ENCODE measurements around the gene CD200R1. TPM values are rescaled to one million over a fixed set of nuclear protein-coding genes. Genes with fewer than 3 reads are reported as not detected.

Gene CD200R1
- total RNA-seq, 1 donor from 2014 or later = 0.18 TPM

DNA sequence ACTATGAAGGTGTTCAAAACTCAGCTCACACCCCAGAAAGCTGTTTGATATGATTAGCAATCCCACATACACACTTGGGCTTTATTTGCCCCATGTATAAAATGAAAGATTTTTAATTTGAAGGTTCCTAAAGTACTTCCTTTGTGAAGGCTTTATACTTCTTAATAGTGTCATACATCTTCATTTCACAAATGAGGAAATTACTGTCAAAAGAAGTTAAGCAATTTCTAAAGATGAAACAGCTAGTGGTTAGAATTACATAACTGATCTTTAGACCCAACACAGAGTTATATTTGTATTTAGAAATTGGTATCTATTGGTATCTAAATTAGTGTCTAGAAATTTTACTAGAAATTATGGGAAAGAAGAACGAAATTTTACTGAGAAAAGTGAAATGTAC is 7.1 kb downstream of the CD200R1 start:
- Mint-ChIP-seq H3K9me3 (ENCODE audit: unreplicated experiment) (no peaks in the 10 kb centered on the region), H3K27me3 (ENCODE audit: unreplicated experiment) (no peaks in the 10 kb centered on the region), H3K36me3 (ENCODE audit: low read depth, unreplicated experiment) (peaks cover 7% of the 10 kb centered on the region), H3K4me3 (ENCODE audit: unreplicated experiment) (no peak overlapping the region), H3K4me1 (ENCODE audit: unreplicated experiment) (no peaks in the 10 kb centered on the region), H3K27ac (ENCODE audit: unreplicated experiment) (no peak overlapping the region)
- TF ChIP-seq CTCF (IDR thresholded peaks at IDR 0.05; ENCODE audit: unreplicated experiment) = no peak
- no peak for DNase-seq (ENCODE audit: low spot score)

DNA sequence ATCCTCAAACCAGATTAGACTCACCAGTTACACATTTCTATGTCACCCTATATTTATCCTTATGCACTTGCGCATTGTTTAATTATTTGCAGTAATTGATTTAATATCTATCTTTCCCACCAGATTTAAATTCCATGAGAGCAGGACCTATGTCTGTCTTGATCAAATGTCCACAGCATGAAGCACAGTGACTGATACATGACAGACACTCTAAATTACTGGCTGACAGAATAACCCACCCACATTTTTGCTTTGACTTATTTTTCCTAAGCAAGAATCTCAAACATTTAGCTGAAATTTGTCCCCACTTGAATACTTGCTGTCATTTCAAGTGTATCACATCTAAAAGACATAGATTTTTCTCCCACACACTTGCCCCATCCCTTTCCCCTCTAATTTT is 7.5 kb downstream of the CD200R1 start:
- no peaks in the 10 kb centered on the region for H3K4me1 Mint-ChIP-seq (ENCODE audit: unreplicated experiment)
- no peak for TF ChIP-seq CTCF (IDR thresholded peaks at IDR 0.05; ENCODE audit: unreplicated experiment)
- no peak overlapping the region for H3K4me3 Mint-ChIP-seq (ENCODE audit: unreplicated experiment)
- peaks cover 7% of the 10 kb centered on the region for H3K36me3 Mint-ChIP-seq (ENCODE audit: low read depth, unreplicated experiment)
- no peak for DNase-seq (ENCODE audit: low spot score)
- no peaks in the 10 kb centered on the region for H3K9me3 Mint-ChIP-seq (ENCODE audit: unreplicated experiment)
- H3K27me3 Mint-ChIP-seq (ENCODE audit: unreplicated experiment) = no peaks in the 10 kb centered on the region
- H3K27ac Mint-ChIP-seq (ENCODE audit: unreplicated experiment) = no peak overlapping the region

DNA sequence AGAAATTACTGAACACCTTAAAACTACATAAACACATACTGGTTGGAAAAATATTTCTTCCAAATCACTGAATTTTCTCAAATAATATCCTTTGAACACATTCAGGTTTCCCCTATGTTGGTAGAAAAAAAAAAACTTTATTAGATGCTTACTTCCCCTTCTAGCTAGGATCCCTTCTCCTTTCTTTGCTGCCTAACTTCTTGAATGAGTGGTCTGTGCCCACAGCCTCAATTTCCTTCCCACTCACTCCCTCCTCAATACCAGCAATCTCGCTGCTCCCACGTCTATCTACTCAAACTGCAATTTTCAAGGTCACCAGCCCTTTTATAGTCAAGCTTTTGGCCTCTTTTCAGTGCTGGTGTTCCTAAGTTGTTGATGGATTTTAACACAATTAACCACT is 8.3 kb downstream of the CD200R1 start:
- Mint-ChIP-seq H3K36me3 (ENCODE audit: low read depth, unreplicated experiment) (peaks cover 7% of the 10 kb centered on the region), H3K27ac (ENCODE audit: unreplicated experiment) (no peak overlapping the region)
- no peak for DNase-seq (ENCODE audit: low spot score)

DNA sequence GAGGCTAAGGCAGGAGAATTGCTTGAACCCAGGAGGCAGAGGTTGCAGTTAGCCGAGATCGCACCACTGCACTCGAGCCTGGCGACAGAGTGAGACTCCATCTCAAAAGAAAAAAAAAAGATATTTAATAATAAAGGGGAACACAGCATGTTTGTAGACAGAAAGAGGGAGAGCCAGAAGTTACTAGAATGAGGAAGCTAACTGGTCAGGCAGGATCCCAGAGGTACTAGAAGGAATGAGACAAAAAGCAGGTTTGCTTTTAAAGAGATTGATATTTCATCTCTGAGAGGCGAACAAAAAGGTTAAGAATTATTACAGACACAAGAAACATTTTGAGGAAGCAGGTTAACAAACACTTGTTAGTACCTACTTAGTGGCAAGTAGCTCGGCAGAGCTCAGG is 9.2 kb downstream of the CD200R1 start:
- no peak overlapping the region for H3K4me3 Mint-ChIP-seq (ENCODE audit: unreplicated experiment)
- TF ChIP-seq CTCF (IDR thresholded peaks at IDR 0.05; ENCODE audit: unreplicated experiment) = no peak
- H3K9me3 Mint-ChIP-seq (ENCODE audit: unreplicated experiment) = no peaks in the 10 kb centered on the region
- H3K4me1 Mint-ChIP-seq (ENCODE audit: unreplicated experiment) = no peaks in the 10 kb centered on the region
- no peak overlapping the region for H3K27ac Mint-ChIP-seq (ENCODE audit: unreplicated experiment)
- DNase-seq (ENCODE audit: low spot score) = no peak
- peaks cover 7% of the 10 kb centered on the region for H3K36me3 Mint-ChIP-seq (ENCODE audit: low read depth, unreplicated experiment)
- H3K27me3 Mint-ChIP-seq (ENCODE audit: unreplicated experiment) = no peaks in the 10 kb centered on the region

More for the DNA sequence above, 8.3 kb downstream of the CD200R1 start:
- H3K4me1 Mint-ChIP-seq (ENCODE audit: unreplicated experiment) = no peaks in the 10 kb centered on the region
- no peak for TF ChIP-seq CTCF (IDR thresholded peaks at IDR 0.05; ENCODE audit: unreplicated experiment)
- H3K4me3 Mint-ChIP-seq (ENCODE audit: unreplicated experiment) = no peak overlapping the region
- no peaks in the 10 kb centered on the region for H3K27me3 Mint-ChIP-seq (ENCODE audit: unreplicated experiment)
- H3K9me3 Mint-ChIP-seq (ENCODE audit: unreplicated experiment) = no peaks in the 10 kb centered on the region

- no peak overlapping the region for H3K4me3 Mint-ChIP-seq (ENCODE audit: unreplicated experiment)
- DNase-seq (ENCODE audit: low spot score) = no peak
- no peaks in the 10 kb centered on the region for H3K4me1 Mint-ChIP-seq (ENCODE audit: unreplicated experiment)
- TF ChIP-seq CTCF (IDR thresholded peaks at IDR 0.05; ENCODE audit: unreplicated experiment) = no peak
- peaks cover 7% of the 10 kb centered on the region for H3K36me3 Mint-ChIP-seq (ENCODE audit: low read depth, unreplicated experiment)
- H3K27me3 Mint-ChIP-seq (ENCODE audit: unreplicated experiment) = no peaks in the 10 kb centered on the region
- H3K27ac Mint-ChIP-seq (ENCODE audit: unreplicated experiment) = no peak overlapping the region
- H3K9me3 Mint-ChIP-seq (ENCODE audit: unreplicated experiment) = no peaks in the 10 kb centered on the region
Observed at GRCh38 chr3:112963683-112964082, 11.2 kb downstream of the CD200R1 start.
